NCI-H2227 (cell line): ENCODE data around the gene PDE3B.
A peak's percentile ranks its signal among the peaks of the same experiment; 100 is the strongest.
"Not testable (repeated sequence)": the region's sequence is repeated elsewhere in the genome, so short reads cannot be mapped to it uniquely, and the experiment has no call there.

Experiments used
- DNase-seq: peaks from one replicate; lab custom pipeline; 2025; ENCODE audit not compliant: unreplicated experiment; lab: John Stamatoyannopoulos, UW

Gene PDE3B

GRCh38 chr11:14673824-14674405 is 30.3 kb downstream of the PDE3B start:
- no peak for DNase-seq

- DNase-seq: no peak
These were observed 32.5 kb downstream of the PDE3B start for GRCh38 chr11:14676068-14676467.

DNA sequence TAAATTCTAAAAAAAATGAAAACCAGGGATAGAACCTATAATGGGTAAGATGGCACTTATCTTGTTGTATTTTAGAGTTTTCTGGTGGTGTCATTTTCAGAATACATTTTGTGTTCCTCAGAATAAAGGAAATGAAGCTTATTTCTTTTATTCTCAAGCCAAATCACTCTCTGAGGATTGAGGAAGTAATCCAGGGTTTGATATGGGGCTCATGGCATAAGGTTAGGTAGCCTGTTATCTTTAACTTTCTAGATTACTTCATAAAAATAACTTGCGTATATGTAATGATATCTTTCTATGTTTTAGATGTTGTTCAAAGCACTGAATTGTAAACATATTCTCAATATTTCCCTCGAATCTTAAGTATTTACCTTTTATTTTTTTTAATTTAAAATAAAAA is 33.5 kb downstream of the PDE3B start:
- no peak for DNase-seq

- no peak for DNase-seq
These were observed 34.7 kb downstream of the PDE3B start for GRCh38 chr11:14678350-14678749.

DNA sequence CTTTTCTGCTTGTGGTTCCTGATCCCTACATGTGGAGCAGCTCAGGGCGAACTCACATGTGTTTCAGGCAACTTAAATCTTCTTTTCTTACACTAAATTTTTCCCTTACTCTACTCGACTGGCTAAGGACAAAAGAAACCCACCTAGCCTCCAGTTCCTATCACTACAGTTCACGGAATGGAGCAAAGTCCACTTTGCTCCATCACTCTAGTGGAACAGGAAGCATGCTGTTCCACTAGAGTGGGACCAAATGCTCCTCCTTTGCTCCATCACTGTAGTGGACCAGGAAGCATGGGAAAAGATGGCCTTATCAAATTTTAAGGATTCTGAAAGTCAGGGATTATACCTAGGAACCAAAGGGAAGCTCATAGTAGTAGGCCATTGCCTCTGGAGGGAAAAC is 36.1 kb downstream of the PDE3B start:
- DNase-seq: no peak

- not testable (repeated sequence) for DNase-seq
These were observed 40.8 kb downstream of the PDE3B start for GRCh38 chr11:14684234-14684915.

- DNase-seq: no peak
These were observed 43.9 kb downstream of the PDE3B start for GRCh38 chr11:14687456-14687855.

GRCh38 chr11:14687943-14688627 is 44.5 kb downstream of the PDE3B start:
- DNase-seq: no peak

DNA sequence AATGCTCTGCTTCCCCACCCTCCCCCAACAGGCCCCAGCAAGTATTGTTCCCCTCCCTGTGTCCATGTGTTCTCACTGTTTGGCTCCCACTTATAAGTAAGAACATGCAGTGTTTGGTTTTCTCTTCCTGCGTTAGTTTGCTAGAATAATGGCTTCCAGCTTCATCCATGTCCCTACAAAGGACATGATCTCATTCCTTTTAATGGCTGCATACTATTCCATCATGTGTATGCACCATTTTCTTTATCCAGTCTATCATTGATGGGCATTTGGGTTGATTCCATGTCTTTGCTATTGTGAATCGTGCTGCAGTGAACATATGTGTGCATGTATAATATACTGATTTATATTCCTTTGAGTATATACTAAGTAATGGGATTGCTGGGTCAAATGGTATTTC is 52.1 kb downstream of the PDE3B start:
- not testable (repeated sequence) for DNase-seq

DNA sequence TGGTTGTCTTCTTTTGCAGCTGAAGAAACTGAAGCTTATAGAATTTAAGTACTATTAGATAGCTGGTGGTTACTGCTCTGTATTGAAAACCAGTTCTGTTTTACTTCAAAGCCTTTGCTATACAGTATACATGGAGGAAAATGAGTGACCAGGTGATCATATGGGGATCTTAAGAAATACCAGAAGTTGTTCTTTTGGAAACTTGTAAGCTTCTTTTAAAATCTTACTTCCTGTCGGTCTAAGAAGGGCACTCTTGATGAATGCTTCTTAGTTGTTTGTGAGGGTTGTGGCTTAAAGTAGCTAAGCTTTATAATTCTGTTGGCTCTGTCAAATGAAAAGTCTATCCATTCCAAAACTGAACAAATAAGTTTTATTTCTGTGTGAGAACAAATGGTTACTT is 55.2 kb downstream of the PDE3B start:
- no peak for DNase-seq

- DNase-seq: no peak
These were observed 57.0 kb downstream of the PDE3B start for GRCh38 chr11:14700593-14700992.

DNA sequence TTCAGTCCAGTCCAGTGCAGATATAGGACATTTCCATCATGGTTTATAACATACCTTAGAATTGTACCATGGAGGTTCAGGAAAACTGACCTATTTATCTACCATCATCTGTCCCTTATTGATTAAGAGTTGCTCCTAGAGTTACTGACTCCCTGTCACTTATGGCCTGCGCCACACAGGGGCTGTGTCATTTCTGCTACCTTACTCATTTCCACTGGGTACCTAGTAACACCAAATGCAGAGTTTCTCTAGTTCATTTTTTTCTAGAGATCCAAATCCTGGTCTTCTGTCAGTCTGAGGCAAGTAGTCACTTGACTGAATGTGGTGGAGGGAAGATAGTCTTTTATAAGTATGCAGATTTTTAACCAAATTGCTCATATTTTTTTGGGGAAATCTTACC is 59.2 kb downstream of the PDE3B start:
- DNase-seq: no peak

- DNase-seq: no peak
These were observed 60.1 kb downstream of the PDE3B start for GRCh38 chr11:14703731-14704130.

DNA sequence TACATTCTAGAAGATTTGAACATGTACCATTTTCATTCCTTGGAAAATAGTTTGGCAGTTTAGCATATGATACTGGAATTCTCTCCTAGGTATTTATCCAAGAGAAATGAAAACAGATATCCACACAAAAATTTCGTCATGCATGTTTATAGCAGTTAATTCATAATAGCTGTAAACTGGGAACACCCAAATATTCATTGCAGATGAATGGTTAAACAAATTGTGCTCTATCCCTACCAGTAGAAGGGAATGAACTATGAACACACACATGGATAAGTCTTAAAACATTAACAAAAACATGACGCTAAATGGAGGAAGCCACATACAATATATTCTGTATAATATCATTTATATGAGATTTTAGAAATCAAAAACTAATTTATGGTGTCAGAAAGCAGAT is 61.5 kb downstream of the PDE3B start:
- DNase-seq: no peak

DNA sequence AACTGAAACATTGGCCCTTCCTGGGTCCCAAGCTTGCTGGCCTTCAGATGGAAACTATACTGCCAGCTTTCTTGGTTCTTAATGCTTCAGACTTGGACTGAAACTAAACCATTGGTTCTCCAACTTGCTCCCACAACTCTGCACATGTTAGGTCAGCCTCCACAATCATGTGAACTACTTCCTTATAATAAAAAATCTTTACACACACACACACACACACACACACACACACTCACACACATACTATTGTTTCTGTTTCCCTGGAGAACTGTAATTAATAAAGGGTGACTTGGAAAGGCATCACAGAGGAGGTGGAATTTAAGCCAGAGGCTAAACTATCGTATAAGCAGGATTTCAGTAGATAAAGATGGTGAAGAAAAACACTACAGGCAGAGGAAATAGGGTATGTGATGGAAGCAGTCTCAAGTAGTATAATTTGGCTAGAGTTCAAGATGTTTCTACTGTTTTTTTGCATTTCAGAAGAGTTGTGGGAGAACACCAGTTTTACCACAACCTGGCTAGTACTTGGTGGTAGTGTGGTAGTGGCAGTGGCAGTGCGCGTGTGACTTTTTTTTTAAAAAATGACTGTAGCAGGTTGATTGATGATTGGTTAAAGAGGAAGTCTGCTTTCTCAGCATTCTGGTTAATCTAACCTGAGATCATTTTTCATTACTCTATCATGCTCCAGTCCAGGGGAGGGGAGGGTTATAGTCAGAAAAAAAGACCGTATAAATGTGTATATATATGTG is 70.1 kb downstream of the PDE3B start:
- DNase-seq: no peak

GRCh38 chr11:14715669-14716068 is 72.1 kb downstream of the PDE3B start:
- DNase-seq: peak; percentile 10

- no peak for DNase-seq
These were observed 78.9 kb downstream of the PDE3B start for GRCh38 chr11:14722496-14722895.

DNA sequence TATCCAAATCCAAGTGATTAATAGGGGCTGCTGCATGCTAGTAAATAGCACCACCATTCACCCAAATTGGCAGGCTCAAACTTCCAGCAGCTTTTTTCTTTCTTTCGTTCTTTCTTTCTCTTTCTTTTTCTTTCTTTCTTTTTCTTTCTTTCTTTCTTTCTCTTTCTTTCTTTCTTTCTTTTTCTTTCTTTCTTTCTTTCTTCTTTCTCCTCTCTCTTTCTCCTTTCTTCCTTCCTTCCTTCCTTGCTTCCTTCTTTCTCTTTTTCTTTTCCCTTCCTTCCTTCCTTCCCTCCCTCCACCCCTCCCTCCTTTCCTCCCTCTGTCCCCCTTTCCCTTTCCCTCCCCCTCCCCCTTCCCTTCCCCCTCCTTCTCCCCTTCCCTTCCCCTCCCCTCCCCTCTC is 81.5 kb downstream of the PDE3B start:
- no peak for DNase-seq

- DNase-seq: no peak
These were observed 83.6 kb downstream of the PDE3B start for GRCh38 chr11:14727215-14727614.

DNA sequence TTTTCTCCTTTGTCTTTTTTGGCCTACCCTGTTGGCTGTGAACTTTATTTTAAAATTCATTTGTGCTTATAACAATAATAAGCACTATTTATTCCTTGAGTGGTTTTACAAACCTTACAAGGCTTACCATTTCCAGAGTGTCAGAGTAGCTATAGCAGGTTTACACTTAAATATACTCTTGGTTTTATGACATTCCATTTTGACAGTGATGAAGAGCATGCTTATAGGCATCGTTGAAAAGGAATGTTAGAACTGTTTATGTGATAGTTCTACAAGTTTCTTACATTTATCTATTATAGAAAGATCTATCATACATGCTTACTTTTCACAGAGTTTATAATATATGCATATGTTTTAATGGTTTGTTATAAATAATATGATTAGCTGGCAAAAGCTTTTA is 84.1 kb downstream of the PDE3B start:
- no peak for DNase-seq

- not testable (repeated sequence) for DNase-seq
These were observed 96.9 kb downstream of the PDE3B start for GRCh38 chr11:14740539-14740938.

- no peak for DNase-seq
These were observed 97.6 kb downstream of the PDE3B start for GRCh38 chr11:14741195-14741594.
